Fibroblast of pulmonary artery (primary cell): ENCODE results near the gene GDPD4.
A peak's percentile ranks its signal among the peaks of the same experiment; 100 is the strongest.

Experiments
- DNase-seq: peaks from one replicate; pipeline ENCODE4 v3.0.0-alpha.2; 2010; ENCODE audit warnings: low read depth
- H3K4me3 ChIP-seq: replicated peaks from 2 replicates; pipeline ENCODE4 v1.5.1; 2011; ENCODE audit warnings: low read depth, mild to moderate bottlenecking, control low read depth, low read length, moderate library complexity
- CTCF ChIP-seq: IDR thresholded peaks from 2 replicates; pipeline ENCODE4 v1.5.1; 2011; ENCODE audit warnings: mild to moderate bottlenecking, control low read depth, low read length, inconsistent platforms; ENCODE audit errors: missing control alignments

The GDPD4 gene

GRCh38 chr11:77191429-77191822 is 110.1 kb downstream of the GDPD4 start:
- DNase-seq: no peak
- H3K4me3 ChIP-seq: peak overlapping the region; percentile 24
- TF ChIP-seq CTCF: no peak

- H3K4me3 ChIP-seq: no peak overlapping the region
- DNase-seq: no peak
- no peak for TF ChIP-seq CTCF
These were observed 111.0 kb downstream of the GDPD4 start for GRCh38 chr11:77190331-77191075.

GRCh38 chr11:77189588-77190210 is 111.8 kb downstream of the GDPD4 start:
- DNase-seq: no peak
- TF ChIP-seq CTCF: no peak

GRCh38 chr11:77188633-77189491 is 112.6 kb downstream of the GDPD4 start:
- H3K4me3 ChIP-seq: no peak overlapping the region
- no peak for DNase-seq
- TF ChIP-seq CTCF: no peak

More at GRCh38 chr11:77189588-77190210, 111.8 kb downstream of the GDPD4 start:
- no peak overlapping the region for H3K4me3 ChIP-seq

- peak; percentile 95 for TF ChIP-seq CTCF
- DNase-seq: peak; percentile 86
- H3K4me3 ChIP-seq: no peak overlapping the region
These were observed 113.5 kb downstream of the GDPD4 start for GRCh38 chr11:77187776-77188632.

GRCh38 chr11:77187111-77187750 is 114.3 kb downstream of the GDPD4 start:
- TF ChIP-seq CTCF: no peak
- no peak overlapping the region for H3K4me3 ChIP-seq
- DNase-seq: no peak
